ENCODE results near the gene GEMIN5.

GEMIN5 gene

DNA sequence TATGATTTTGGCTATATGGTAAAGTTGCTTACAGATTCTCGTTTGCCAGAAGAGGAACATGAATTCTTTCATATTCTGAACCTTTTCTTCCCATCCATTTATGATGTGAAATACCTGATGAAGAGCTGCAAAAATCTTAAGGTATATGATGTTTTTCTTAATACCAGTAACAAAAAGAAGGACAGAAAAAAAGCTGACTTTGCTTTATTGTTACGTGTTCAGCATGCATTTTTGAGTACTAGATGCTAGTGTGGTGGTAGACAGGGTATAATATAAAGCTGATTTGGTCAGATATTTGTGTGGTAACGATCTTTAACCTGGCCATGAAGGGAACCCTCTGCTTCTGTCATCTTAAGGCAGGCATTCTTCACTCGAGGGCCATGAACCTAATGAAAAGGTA is 66.3 kb downstream of the GEMIN5 start:
- peaks cover 88% of the 10 kb centered on the region for H3K36me3 ChIP-seq (ENCODE audit: insufficient read depth, low read length)
- H3K27ac ChIP-seq (ENCODE audit: low read length): no peak overlapping the region
- H4K20me1 ChIP-seq (ENCODE audit: insufficient read depth, low read length): peaks cover 13% of the 10 kb centered on the region
- no peaks in the 10 kb centered on the region for H3K27me3 ChIP-seq (ENCODE audit: insufficient read depth, low read length, poor library complexity)
- no peak overlapping the region for H3K4me2 ChIP-seq (ENCODE audit: insufficient read depth, low read length)
- TF ChIP-seq EZH2 (IDR thresholded peaks at IDR 0.05; ENCODE audit: borderline replicate concordance, low read depth, low read length, severe bottlenecking): no peak
- TF ChIP-seq, protein P1, sequence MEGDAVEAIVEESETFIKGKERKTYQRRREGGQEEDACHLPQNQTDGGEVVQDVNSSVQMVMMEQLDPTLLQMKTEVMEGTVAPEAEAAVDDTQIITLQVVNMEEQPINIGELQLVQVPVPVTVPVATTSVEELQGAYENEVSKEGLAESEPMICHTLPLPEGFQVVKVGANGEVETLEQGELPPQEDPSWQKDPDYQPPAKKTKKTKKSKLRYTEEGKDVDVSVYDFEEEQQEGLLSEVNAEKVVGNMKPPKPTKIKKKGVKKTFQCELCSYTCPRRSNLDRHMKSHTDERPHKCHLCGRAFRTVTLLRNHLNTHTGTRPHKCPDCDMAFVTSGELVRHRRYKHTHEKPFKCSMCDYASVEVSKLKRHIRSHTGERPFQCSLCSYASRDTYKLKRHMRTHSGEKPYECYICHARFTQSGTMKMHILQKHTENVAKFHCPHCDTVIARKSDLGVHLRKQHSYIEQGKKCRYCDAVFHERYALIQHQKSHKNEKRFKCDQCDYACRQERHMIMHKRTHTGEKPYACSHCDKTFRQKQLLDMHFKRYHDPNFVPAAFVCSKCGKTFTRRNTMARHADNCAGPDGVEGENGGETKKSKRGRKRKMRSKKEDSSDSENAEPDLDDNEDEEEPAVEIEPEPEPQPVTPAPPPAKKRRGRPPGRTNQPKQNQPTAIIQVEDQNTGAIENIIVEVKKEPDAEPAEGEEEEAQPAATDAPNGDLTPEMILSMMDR (IDR thresholded peaks at IDR 0.05; ENCODE audit: borderline replicate concordance, extremely low read depth, low read length, poor library complexity, severe bottlenecking): no peak
- H2AFZ ChIP-seq (ENCODE audit: low read depth, low read length): no peak overlapping the region
- no peaks in the 10 kb centered on the region for H3K9me3 ChIP-seq (ENCODE audit: insufficient read depth, low read length, severe bottlenecking)
- DNase-seq (no peak), ATAC-seq (ENCODE audit: insufficient read depth, low read depth) (no peak)
- no peak overlapping the region for H3K9ac ChIP-seq (ENCODE audit: low read depth, low read length)
- H3K79me2 ChIP-seq (ENCODE audit: insufficient read depth, low read length): peaks cover 20% of the 10 kb centered on the region
- H3K4me1 ChIP-seq (ENCODE audit: insufficient read depth, low read length): no peaks in the 10 kb centered on the region
- H3K4me3 ChIP-seq (ENCODE audit: low read depth in 1 of 2, low read length in 2 of 2): no peak overlapping the region

DNA sequence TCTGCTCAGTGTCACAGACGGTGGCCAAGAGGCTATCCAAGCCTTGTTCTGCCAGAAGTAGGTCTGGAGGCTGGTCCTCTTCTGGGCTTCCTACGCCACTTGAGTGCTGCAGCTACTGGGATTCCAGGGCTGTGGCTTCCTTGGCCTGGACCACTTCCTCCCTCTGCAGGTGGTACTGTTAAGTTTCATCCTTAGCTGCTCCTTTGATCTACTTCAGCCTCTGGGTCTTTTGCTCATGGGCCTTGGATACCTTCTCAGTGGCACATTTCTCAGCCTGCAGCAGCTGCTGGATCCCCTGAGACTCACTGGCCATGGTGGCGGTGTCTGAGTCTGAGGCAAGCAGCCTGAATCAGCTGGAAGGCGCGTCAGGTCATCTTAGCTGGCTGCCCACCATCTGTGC is 69.3 kb downstream of the GEMIN5 start:
- no peak overlapping the region for H3K4me2 ChIP-seq (ENCODE audit: insufficient read depth, low read length)
- TF ChIP-seq EZH2 (IDR thresholded peaks at IDR 0.05; ENCODE audit: borderline replicate concordance, low read depth, low read length, severe bottlenecking): no peak
- TF ChIP-seq, protein P1 (IDR thresholded peaks at IDR 0.05; ENCODE audit: borderline replicate concordance, extremely low read depth, low read length, poor library complexity, severe bottlenecking): peak; percentile 50
- peaks cover 86% of the 10 kb centered on the region for H3K36me3 ChIP-seq (ENCODE audit: insufficient read depth, low read length)
- H3K27me3 ChIP-seq (ENCODE audit: insufficient read depth, low read length, poor library complexity): no peaks in the 10 kb centered on the region
- H3K4me1 ChIP-seq (ENCODE audit: insufficient read depth, low read length): no peaks in the 10 kb centered on the region
- no peak overlapping the region for H2AFZ ChIP-seq (ENCODE audit: low read depth, low read length)
- H3K9me3 ChIP-seq (ENCODE audit: insufficient read depth, low read length, severe bottlenecking): no peaks in the 10 kb centered on the region
- H3K4me3 ChIP-seq (ENCODE audit: low read depth in 1 of 2, low read length in 2 of 2): no peak overlapping the region
- H3K27ac ChIP-seq (ENCODE audit: low read length): no peak overlapping the region
- DNase-seq (peak; percentile 45), ATAC-seq (ENCODE audit: insufficient read depth, low read depth) (peak; percentile 88)
- peaks cover 48% of the 10 kb centered on the region for H3K79me2 ChIP-seq (ENCODE audit: insufficient read depth, low read length)
- H4K20me1 ChIP-seq (ENCODE audit: insufficient read depth, low read length): peaks cover 24% of the 10 kb centered on the region
- H3K9ac ChIP-seq (ENCODE audit: low read depth, low read length): no peak overlapping the region

DNA sequence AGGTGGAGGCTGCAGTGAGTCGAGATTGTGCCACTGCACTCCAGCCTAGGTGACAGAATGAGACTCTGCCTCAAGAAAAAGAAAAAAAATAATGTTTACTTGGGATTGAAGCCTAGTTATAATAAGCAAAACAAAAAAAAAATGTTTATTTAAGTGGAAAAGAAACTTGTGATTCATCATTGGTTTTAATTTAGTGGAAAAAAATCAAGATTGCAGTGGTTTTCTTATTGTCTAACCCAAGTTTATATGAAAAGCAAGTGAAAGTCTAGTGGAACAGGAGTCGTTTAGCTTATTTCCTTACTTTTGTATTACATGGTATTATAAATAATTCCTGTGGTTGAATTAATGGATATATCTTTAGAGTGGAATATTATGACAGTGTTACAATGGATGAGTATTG is 71.2 kb downstream of the GEMIN5 start:
- no peak overlapping the region for H3K4me3 ChIP-seq (ENCODE audit: low read depth in 1 of 2, low read length in 2 of 2)
- peaks cover 82% of the 10 kb centered on the region for H3K36me3 ChIP-seq (ENCODE audit: insufficient read depth, low read length)
- TF ChIP-seq EZH2 (IDR thresholded peaks at IDR 0.05; ENCODE audit: borderline replicate concordance, low read depth, low read length, severe bottlenecking): no peak
- TF ChIP-seq, protein P1 (IDR thresholded peaks at IDR 0.05; ENCODE audit: borderline replicate concordance, extremely low read depth, low read length, poor library complexity, severe bottlenecking): no peak
- H3K4me1 ChIP-seq (ENCODE audit: insufficient read depth, low read length): 0 out of 2 replicates have a peak, but pooled peaks cover 5% of the 10 kb centered on the region
- H3K9ac ChIP-seq (ENCODE audit: low read depth, low read length): no peak overlapping the region
- no peak overlapping the region for H3K27ac ChIP-seq (ENCODE audit: low read length)
- H2AFZ ChIP-seq (ENCODE audit: low read depth, low read length): no peak overlapping the region
- H4K20me1 ChIP-seq (ENCODE audit: insufficient read depth, low read length): peaks cover 37% of the 10 kb centered on the region
- peaks cover 67% of the 10 kb centered on the region for H3K79me2 ChIP-seq (ENCODE audit: insufficient read depth, low read length)
- no peak for DNase-seq
- no peaks in the 10 kb centered on the region for H3K27me3 ChIP-seq (ENCODE audit: insufficient read depth, low read length, poor library complexity)
- no peaks in the 10 kb centered on the region for H3K9me3 ChIP-seq (ENCODE audit: insufficient read depth, low read length, severe bottlenecking)
- no peak overlapping the region for H3K4me2 ChIP-seq (ENCODE audit: insufficient read depth, low read length)
- no peak for ATAC-seq (ENCODE audit: insufficient read depth, low read depth)

Measured in DND-41 (cell line).